ENCODE measurements around the gene ARHGEF9. TPM values are rescaled to one million over a fixed set of nuclear protein-coding genes. Genes with fewer than 3 reads are reported as not detected.

The ARHGEF9 gene
- total and polyA plus RNA-seq, 10 of the 15 experiments (the other 5 are each of a cell fraction or from before 2014, with no cell fraction given) = 3.2 to 25.2 (median 14.3) TPM

DNA sequence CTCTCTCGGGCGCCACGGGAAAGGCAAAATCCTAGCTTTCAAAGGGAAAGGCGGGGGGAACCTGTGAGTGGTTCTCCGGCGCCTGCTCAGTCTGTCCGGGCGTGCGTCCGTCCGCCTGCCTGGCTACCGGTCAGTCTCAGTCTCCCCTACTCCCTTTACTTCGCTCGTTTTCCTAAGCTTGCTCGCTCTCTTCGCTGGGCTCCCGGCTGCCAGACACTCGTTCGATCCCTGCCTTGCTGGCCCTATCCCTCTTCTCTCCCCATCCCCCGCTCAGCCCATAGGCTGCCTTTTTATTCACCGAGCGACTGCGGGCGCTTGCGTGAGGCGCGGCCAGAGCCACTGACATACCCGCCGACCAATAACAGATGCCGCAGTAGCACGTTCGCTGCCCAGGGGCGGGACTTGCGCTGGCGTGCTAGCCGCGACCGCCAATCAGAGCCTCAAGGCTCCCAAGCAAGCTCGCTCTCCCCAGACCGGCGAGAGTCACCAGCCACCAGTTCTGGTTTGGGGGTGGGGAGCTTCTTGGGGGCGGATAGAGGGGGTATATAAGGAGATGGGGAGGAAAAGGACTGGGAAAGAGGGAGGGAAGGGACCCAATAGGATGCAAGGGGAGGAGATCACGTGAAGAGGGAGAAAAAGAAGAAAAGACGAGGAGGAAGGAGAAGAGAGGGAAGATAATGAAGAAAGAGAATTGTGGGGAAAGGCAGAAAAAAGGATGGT, 30.0 kb downstream of the ARHGEF9 start (continued):
- TF ChIP-seq POU2F2 (IDR thresholded peaks at IDR 0.05; ENCODE audit: borderline replicate concordance, low read depth, low read length) (no peak), ZNF384 (IDR thresholded peaks at IDR 0.05; ENCODE audit: borderline replicate concordance, low read depth, low read length) (no peak), STAT3 (IDR thresholded peaks at IDR 0.05; ENCODE audit: low read depth, low read length) (no peak), SPI1 (IDR thresholded peaks at IDR 0.05; ENCODE audit: borderline replicate concordance, insufficient read depth, low read depth, low read length) (no peak), MYB (IDR thresholded peaks at IDR 0.05; ENCODE audit: borderline replicate concordance, low read depth, low read length) (no peak), ASH2L (IDR thresholded peaks at IDR 0.05; ENCODE audit: borderline replicate concordance, low read depth) (no peak), ZSCAN29 (IDR thresholded peaks at IDR 0.05) (no peak), MEF2B (IDR thresholded peaks at IDR 0.05; ENCODE audit: partially characterized antibody, poor library complexity, severe bottlenecking) (no peak), YBX1 (IDR thresholded peaks at IDR 0.05) (no peak), ESRRA (IDR thresholded peaks at IDR 0.05; ENCODE audit: low read length) (no peak), IKZF2 (IDR thresholded peaks at IDR 0.05) (no peak), NFYB (IDR thresholded peaks at IDR 0.05; ENCODE audit: insufficient read depth, low read depth, low read length) (peak; percentile 85), SMAD5 (IDR thresholded peaks at IDR 0.05; ENCODE audit: low read depth) (no peak), SREBF1 (IDR thresholded peaks at IDR 0.05; ENCODE audit: low read length) (no peak), POLR2AphosphoS2 (IDR thresholded peaks at IDR 0.05; ENCODE audit: low read depth, low read length) (peak; percentile 63; the same call in 1 of the 2 replicates), HCFC1 (IDR thresholded peaks at IDR 0.05; ENCODE audit: low read length) (no peak; the same call in 1 of the 2 replicates), CREM (IDR thresholded peaks at IDR 0.05; ENCODE audit: low read depth) (peak; percentile 61; the same call in 1 of the 2 replicates), CHD4 (IDR thresholded peaks at IDR 0.05) (no peak)
- TF ChIP-seq, protein P1, sequence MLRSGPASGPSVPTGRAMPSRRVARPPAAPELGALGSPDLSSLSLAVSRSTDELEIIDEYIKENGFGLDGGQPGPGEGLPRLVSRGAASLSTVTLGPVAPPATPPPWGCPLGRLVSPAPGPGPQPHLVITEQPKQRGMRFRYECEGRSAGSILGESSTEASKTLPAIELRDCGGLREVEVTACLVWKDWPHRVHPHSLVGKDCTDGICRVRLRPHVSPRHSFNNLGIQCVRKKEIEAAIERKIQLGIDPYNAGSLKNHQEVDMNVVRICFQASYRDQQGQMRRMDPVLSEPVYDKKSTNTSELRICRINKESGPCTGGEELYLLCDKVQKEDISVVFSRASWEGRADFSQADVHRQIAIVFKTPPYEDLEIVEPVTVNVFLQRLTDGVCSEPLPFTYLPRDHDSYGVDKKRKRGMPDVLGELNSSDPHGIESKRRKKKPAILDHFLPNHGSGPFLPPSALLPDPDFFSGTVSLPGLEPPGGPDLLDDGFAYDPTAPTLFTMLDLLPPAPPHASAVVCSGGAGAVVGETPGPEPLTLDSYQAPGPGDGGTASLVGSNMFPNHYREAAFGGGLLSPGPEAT (IDR thresholded peaks at IDR 0.05; ENCODE audit: low read depth) = no peak
- TF ChIP-seq, protein P2, sequence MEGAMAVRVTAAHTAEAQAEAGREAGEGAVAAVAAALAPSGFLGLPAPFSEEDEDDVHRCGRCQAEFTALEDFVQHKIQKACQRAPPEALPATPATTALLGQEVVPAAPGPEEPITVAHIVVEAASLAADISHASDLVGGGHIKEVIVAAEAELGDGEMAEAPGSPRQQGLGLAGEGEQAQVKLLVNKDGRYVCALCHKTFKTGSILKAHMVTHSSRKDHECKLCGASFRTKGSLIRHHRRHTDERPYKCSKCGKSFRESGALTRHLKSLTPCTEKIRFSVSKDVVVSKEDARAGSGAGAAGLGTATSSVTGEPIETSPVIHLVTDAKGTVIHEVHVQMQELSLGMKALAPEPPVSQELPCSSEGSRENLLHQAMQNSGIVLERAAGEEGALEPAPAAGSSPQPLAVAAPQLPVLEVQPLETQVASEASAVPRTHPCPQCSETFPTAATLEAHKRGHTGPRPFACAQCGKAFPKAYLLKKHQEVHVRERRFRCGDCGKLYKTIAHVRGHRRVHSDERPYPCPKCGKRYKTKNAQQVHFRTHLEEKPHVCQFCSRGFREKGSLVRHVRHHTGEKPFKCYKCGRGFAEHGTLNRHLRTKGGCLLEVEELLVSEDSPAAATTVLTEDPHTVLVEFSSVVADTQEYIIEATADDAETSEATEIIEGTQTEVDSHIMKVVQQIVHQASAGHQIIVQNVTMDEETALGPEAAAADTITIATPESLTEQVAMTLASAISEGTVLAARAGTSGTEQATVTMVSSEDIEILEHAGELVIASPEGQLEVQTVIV (IDR thresholded peaks at IDR 0.05; ENCODE audit: borderline replicate concordance, partially characterized antibody) = no peak
- TF ChIP-seq, protein P3, sequence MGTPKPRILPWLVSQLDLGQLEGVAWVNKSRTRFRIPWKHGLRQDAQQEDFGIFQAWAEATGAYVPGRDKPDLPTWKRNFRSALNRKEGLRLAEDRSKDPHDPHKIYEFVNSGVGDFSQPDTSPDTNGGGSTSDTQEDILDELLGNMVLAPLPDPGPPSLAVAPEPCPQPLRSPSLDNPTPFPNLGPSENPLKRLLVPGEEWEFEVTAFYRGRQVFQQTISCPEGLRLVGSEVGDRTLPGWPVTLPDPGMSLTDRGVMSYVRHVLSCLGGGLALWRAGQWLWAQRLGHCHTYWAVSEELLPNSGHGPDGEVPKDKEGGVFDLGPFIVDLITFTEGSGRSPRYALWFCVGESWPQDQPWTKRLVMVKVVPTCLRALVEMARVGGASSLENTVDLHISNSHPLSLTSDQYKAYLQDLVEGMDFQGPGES (IDR thresholded peaks at IDR 0.05) = peak; percentile 72
- TF ChIP-seq, protein P4, sequence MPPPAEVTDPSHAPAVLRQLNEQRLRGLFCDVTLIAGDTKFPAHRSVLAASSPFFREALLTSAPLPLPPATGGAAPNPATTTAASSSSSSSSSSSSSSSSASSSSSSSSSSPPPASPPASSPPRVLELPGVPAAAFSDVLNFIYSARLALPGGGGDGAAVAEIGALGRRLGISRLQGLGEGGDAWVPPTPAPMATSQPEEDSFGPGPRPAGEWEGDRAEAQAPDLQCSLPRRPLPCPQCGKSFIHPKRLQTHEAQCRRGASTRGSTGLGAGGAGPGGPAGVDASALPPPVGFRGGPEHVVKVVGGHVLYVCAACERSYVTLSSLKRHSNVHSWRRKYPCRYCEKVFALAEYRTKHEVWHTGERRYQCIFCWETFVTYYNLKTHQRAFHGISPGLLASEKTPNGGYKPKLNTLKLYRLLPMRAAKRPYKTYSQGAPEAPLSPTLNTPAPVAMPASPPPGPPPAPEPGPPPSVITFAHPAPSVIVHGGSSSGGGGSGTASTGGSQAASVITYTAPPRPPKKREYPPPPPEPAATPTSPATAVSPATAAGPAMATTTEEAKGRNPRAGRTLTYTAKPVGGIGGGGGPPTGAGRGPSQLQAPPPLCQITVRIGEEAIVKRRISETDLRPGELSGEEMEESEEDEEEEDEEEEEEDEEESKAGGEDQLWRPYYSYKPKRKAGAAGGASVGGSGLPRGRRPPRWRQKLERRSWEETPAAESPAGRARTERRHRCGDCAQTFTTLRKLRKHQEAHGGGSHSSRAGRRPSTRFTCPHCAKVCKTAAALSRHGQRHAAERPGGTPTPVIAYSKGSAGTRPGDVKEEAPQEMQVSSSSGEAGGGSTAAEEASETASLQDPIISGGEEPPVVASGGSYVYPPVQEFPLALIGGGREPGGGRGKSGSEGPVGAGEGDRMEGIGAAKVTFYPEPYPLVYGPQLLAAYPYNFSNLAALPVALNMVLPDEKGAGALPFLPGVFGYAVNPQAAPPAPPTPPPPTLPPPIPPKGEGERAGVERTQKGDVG (CRISPR knock-in tag; IDR thresholded peaks at IDR 0.05) = no peak
